Esophagus muscularis mucosa (tissue), 4 donors: ENCODE data around the gene KPNA4. TPM values are rescaled to one million over a fixed set of nuclear protein-coding genes. Genes with fewer than 3 reads are reported as not detected.

ENCODE experiments used
- DNase-seq: peaks from one replicate; pipeline ENCODE4 v3.0.0-alpha.2; 2017; ENCODE audit errors: extremely low spot score
- H3K27ac ChIP-seq, 4 donors: fragments of 200-600 bp; sonication (generic); replicated peaks in 1 of 4; 1 replicate in 3 of 4; 2 replicates in 1 of 4; pipeline ENCODE4 v1.5.1; 2016 to 2019; ENCODE audit warnings: mild to moderate bottlenecking in 1 of 4
- H3K27me3 ChIP-seq, 4 donors: fragments of 200-600 bp; sonication (generic); one replicate each; pipeline versions ENCODE4 v1.5.1 to v1.6.0; 2016 to 2019
- H3K36me3 ChIP-seq, 4 donors: fragments of 200-600 bp; sonication (generic); one replicate each; pipeline ENCODE4 v1.5.1; 2016 to 2019
- H3K4me1 ChIP-seq, 4 donors: fragments of 200-600 bp; sonication (generic); one replicate each; pipeline ENCODE4 v1.5.1; 2016 to 2019
- H3K4me3 ChIP-seq, 4 donors: fragments of 200-600 bp; sonication (generic); 1 replicate in 2 of 4; 2 replicates in 2 of 4; pipeline ENCODE4 v1.5.1; 2016 to 2019; ENCODE audit warnings: mild to moderate bottlenecking in 4 of 4, moderate library complexity in 1 of 4
- H3K9me3 ChIP-seq, 4 donors: fragments of 200-600 bp; sonication (generic); 1 replicate in 3 of 4; 2 replicates in 1 of 4; pipeline ENCODE4 v1.5.1; 2016 to 2019
- CTCF ChIP-seq, 3 experiments: fragments of 200-600 bp in 2 of 3; fragments of 450-650 bp in 1 of 3; sonication (generic) in 2 of 3; IDR thresholded peaks; one replicate each; pipeline ENCODE4 v1.5.1; 2017 to 2019; ENCODE audit warnings: antibody characterized with exemption in 3 of 3, mild to moderate bottlenecking in 2 of 3, moderate library complexity in 1 of 3
- EP300 ChIP-seq: sonication (generic); formaldehyde crosslinking; IDR thresholded peaks from one replicate; pipeline ENCODE4 v1.6.1; 2017; ENCODE audit warnings: antibody characterized with exemption
- POLR2A ChIP-seq: fragments of 450-650 bp; IDR thresholded peaks from one replicate; pipeline ENCODE4 v1.6.1; 2017; ENCODE audit warnings: antibody characterized with exemption, moderate library complexity, mild to moderate bottlenecking, low read depth
- POLR2AphosphoS5 ChIP-seq, 2 donors: sonication (generic); formaldehyde crosslinking; IDR thresholded peaks; one replicate each; pipeline ENCODE4 v1.6.1; 2017; ENCODE audit warnings: antibody characterized with exemption in 2 of 2
- WGBS: methylation state at CpG from one replicate; pipeline ENCODE4 v1.1.5; 2018; 5-methylcytosine and 5-hydroxymethylcytosine counted together
- intact Hi-C: fragments of 100-400 bp; cut with DNase I; formaldehyde crosslinking; loops from one replicate; pipeline ENCODE4 v1.15.1; 2023
- total RNA-seq, 4 donors: library from RNA; depleted of rRNA; stranded (reverse); fragments of >200 nt; gene quantifications; one replicate each; pipeline versions ENCODE4 v1.1.0 to v1.2.1, GENCODE V29; 2016

KPNA4 gene
- total RNA-seq, 4 donors from 2014 or later = 48.2 to 60.6 (median 55.3) TPM

GRCh38 chr3:160482796-160483195 lies 82.6 kb downstream of the KPNA4 start:
- Histone ChIP-seq H3K4me1 (peaks cover 0 to 4% (median 2%) of the 10 kb centered on the region in 4 donors), H3K27ac (no peak overlapping the region), H3K9me3 (no peaks in the 10 kb centered on the region), H3K36me3 (no peaks in the 10 kb centered on the region), H3K4me3 (no peak overlapping the region), H3K27me3 (peaks cover 0 to 3% (median 0%) of the 10 kb centered on the region in 4 donors)
- no peak for DNase-seq
- TF ChIP-seq POLR2A (no peak), CTCF (IDR thresholded peaks at IDR 0.05) (no peak), EP300 (no peak), POLR2AphosphoS5 (IDR thresholded peaks at IDR 0.05) (no peak)
- 92% methylated on average over 3 of the region's 3 CpGs for WGBS
- intact Hi-C loops = no loop called here

- 90% methylated on average over 6 of the region's 6 CpGs for WGBS
- Histone ChIP-seq H3K9me3 (no peaks in the 10 kb centered on the region), H3K4me1 (peaks cover 0 to 4% (median 2%) of the 10 kb centered on the region in 4 donors), H3K27me3 (peaks cover 0 to 3% (median 0%) of the 10 kb centered on the region in 4 donors), H3K4me3 (no peak overlapping the region), H3K36me3 (no peaks in the 10 kb centered on the region), H3K27ac (no peak overlapping the region)
- intact Hi-C loops = no loop called here
- DNase-seq = no peak
- no peak for TF ChIP-seq POLR2A
- no peak for TF ChIP-seq POLR2AphosphoS5 (IDR thresholded peaks at IDR 0.05)
- no peak for TF ChIP-seq CTCF (IDR thresholded peaks at IDR 0.05)
- no peak for TF ChIP-seq EP300
Measured at GRCh38 chr3:160481856-160482255, 83.5 kb downstream of the KPNA4 start.

GRCh38 chr3:160480931-160481330 lies 84.4 kb downstream of the KPNA4 start:
- no peak overlapping the region for H3K27ac ChIP-seq
- peaks cover 0 to 4% (median 2%) of the 10 kb centered on the region in 4 donors for H3K4me1 ChIP-seq
- H3K9me3 ChIP-seq = no peaks in the 10 kb centered on the region
- peaks cover 0 to 3% (median 0%) of the 10 kb centered on the region in 4 donors for H3K27me3 ChIP-seq
- TF ChIP-seq CTCF (IDR thresholded peaks at IDR 0.05) = no peak
- TF ChIP-seq POLR2AphosphoS5 (IDR thresholded peaks at IDR 0.05) = no peak
- no peak for TF ChIP-seq POLR2A
- TF ChIP-seq EP300 = no peak
- intact Hi-C loops = no loop called here
- 95% methylated on average over 5 of the region's 5 CpGs for WGBS
- no peaks in the 10 kb centered on the region for H3K36me3 ChIP-seq
- H3K4me3 ChIP-seq = no peak overlapping the region
- DNase-seq = no peak

- Histone ChIP-seq H3K9me3 (no peaks in the 10 kb centered on the region), H3K36me3 (no peaks in the 10 kb centered on the region), H3K4me3 (no peak overlapping the region), H3K27me3 (peaks cover 0 to 3% (median 0%) of the 10 kb centered on the region in 4 donors), H3K4me1 (no peaks in the 10 kb centered on the region), H3K27ac (no peak overlapping the region)
- DNase-seq = no peak
- TF ChIP-seq POLR2A (no peak), POLR2AphosphoS5 (IDR thresholded peaks at IDR 0.05) (no peak), CTCF (IDR thresholded peaks at IDR 0.05) (no peak), EP300 (no peak)
- intact Hi-C loops = no loop called here
- WGBS = 83% methylated on average over 10 of the region's 10 CpGs
Measured at GRCh38 chr3:160479376-160479775, 86.0 kb downstream of the KPNA4 start.

GRCh38 chr3:160478338-160478737 lies 87.0 kb downstream of the KPNA4 start:
- no peak overlapping the region for H3K27ac ChIP-seq
- H3K9me3 ChIP-seq = no peaks in the 10 kb centered on the region
- DNase-seq = no peak
- intact Hi-C loops = no loop called here
- no peaks in the 10 kb centered on the region for H3K27me3 ChIP-seq
- TF ChIP-seq POLR2AphosphoS5 (IDR thresholded peaks at IDR 0.05) = no peak
- TF ChIP-seq POLR2A = no peak
- TF ChIP-seq EP300 = no peak
- no peak for TF ChIP-seq CTCF (IDR thresholded peaks at IDR 0.05)
- no peak overlapping the region for H3K4me3 ChIP-seq
- H3K36me3 ChIP-seq = no peaks in the 10 kb centered on the region
- H3K4me1 ChIP-seq = no peaks in the 10 kb centered on the region
- WGBS = 86% methylated on average over 5 of the region's 5 CpGs
